Body of pancreas (tissue), 4 donors: Measurements from ENCODE around the gene PFN2. TPM values are rescaled to one million over a fixed set of nuclear protein-coding genes. Genes with fewer than 3 reads are reported as not detected.

ENCODE experiments used
- ATAC-seq: fragments of 150-250 bp; one replicate; pipeline ENCODE4 v1.9.1; 2016
- DNase-seq, 4 donors: peaks; one replicate each; pipeline ENCODE4 v3.0.0-alpha.2; 2019
- H3K27ac ChIP-seq, 4 donors: fragments of 200-600 bp; sonication (generic); 1 replicate in 3 of 4; 2 replicates in 1 of 4; pipeline versions ENCODE4 v1.5.1 to v1.6.1; 2016 to 2019; ENCODE audit warnings: mild to moderate bottlenecking in 1 of 4, mixed read lengths in 1 of 4, moderate library complexity in 1 of 4
- H3K27me3 ChIP-seq, 2 donors: fragments of 200-600 bp; sonication (generic); one replicate each; pipeline ENCODE4 v1.6.0; 2016; ENCODE audit warnings: mild to moderate bottlenecking in 1 of 2
- H3K36me3 ChIP-seq, 2 donors: fragments of 200-600 bp; sonication (generic); replicated peaks in 1 of 2; 2 replicates each; pipeline ENCODE4 v1.5.1; 2016; ENCODE audit warnings: low read depth in 2 of 2; ENCODE audit not compliant: insufficient read depth in 1 of 2
- H3K4me1 ChIP-seq: fragments of 200-600 bp; sonication (generic); one replicate; pipeline ENCODE4 v1.6.0; 2016
- H3K4me3 ChIP-seq, 2 donors: fragments of 200-600 bp; sonication (generic); 1 replicate in 1 of 2; 2 replicates in 1 of 2; pipeline ENCODE4 v1.5.1; 2016 to 2019
- H3K9me3 ChIP-seq, 3 donors: fragments of 200-600 bp; sonication (generic); 1 replicate in 2 of 3; 2 replicates in 1 of 3; pipeline ENCODE4 v1.5.1; 2016
- CTCF ChIP-seq, 7 experiments: fragments of 450-650 bp in 4 of 7; fragments of 200-600 bp in 3 of 7; sonication (generic) in 3 of 7; IDR thresholded peaks; one replicate each; pipeline ENCODE4 v1.5.1; 2016 to 2019; ENCODE audit warnings: antibody characterized with exemption in 7 of 7
- POLR2A ChIP-seq, 3 donors: fragments of 450-650 bp; IDR thresholded peaks; one replicate each; pipeline ENCODE4 v1.6.1; 2016; ENCODE audit warnings: antibody characterized with exemption in 3 of 3, mild to moderate bottlenecking in 2 of 3
- WGBS, 2 donors: methylation state at CpG; one replicate each; pipeline ENCODE4 v1.1.5; 2017; 5-methylcytosine and 5-hydroxymethylcytosine counted together
- intact Hi-C: fragments of 100-400 bp; cut with DNase I; formaldehyde crosslinking; loops from one replicate; pipeline ENCODE4 v1.15.1; 2023
- total RNA-seq, 2 donors: library from RNA; depleted of rRNA; stranded (reverse); fragments of >200 nt; gene quantifications; one replicate each; pipeline ENCODE4 v1.1.0, GENCODE V29; 2016

Gene PFN2
- total RNA-seq, 2 donors from 2014 or later = 17.1 to 39.7 TPM

GRCh38 chr3:149969110-149969939 is 1.4 kb downstream of the PFN2 start:
- Histone ChIP-seq H3K36me3 (peaks cover 0 to 2% of the 10 kb centered on the region in 2 donors), H3K4me1 (peaks cover 28% of the 10 kb centered on the region), H3K27me3 (no peaks in the 10 kb centered on the region), H3K27ac (peak overlapping the region; percentile 1 to 85 (median 79)), H3K9me3 (no peaks in the 10 kb centered on the region), H3K4me3 (peak overlapping the region in 1 of 2 donors; percentile 45)
- TF ChIP-seq CTCF (IDR thresholded peaks at IDR 0.05) (peak in 1 of 7 experiments; percentile 11), POLR2A (IDR thresholded peaks at IDR 0.05) (peak in 1 of 3 donors; percentile 42)
- ATAC-seq = no peak
- intact Hi-C loops = loop anchor here (10.0 kb wide), 1 partner anchor 235 kb away; no protein-coding TSS in a partner anchor
- 19 to 22% methylated on average over 15 of the region's 15 CpGs for WGBS, 2 donors
- DNase-seq = peak; percentile 34 to 55 (median 46)

- no peak overlapping the region for H3K4me3 ChIP-seq
- intact Hi-C loops = loop anchor here (10.0 kb wide), 1 partner anchor 237 kb away; no protein-coding TSS in a partner anchor
These were observed 2.5 kb downstream of the PFN2 start for GRCh38 chr3:149968216-149968615.

GRCh38 chr3:149967086-149967685 is 3.5 kb downstream of the PFN2 start:
- TF ChIP-seq POLR2A (IDR thresholded peaks at IDR 0.05) = no peak
- TF ChIP-seq CTCF (IDR thresholded peaks at IDR 0.05) = peak in 6 of 7 experiments; percentile 49 to 72 (median 68)
- Histone ChIP-seq H3K36me3 (peaks cover 0 to 2% of the 10 kb centered on the region in 2 donors), H3K27me3 (no peaks in the 10 kb centered on the region), H3K4me1 (peaks cover 28% of the 10 kb centered on the region), H3K4me3 (no peak overlapping the region), H3K9me3 (no peaks in the 10 kb centered on the region), H3K27ac (no peak overlapping the region)
- 12 to 15% methylated on average over 9 of the region's 9 CpGs for WGBS, 2 donors
- ATAC-seq (no peak), DNase-seq (no peak)
- intact Hi-C loops = loop anchor here (10.0 kb wide), 1 partner anchor 238 kb away; no protein-coding TSS in a partner anchor

More at GRCh38 chr3:149968216-149968615, 2.5 kb downstream of the PFN2 start:
- H3K4me1 ChIP-seq = peaks cover 28% of the 10 kb centered on the region
- H3K9me3 ChIP-seq = no peaks in the 10 kb centered on the region
- no peak overlapping the region for H3K27ac ChIP-seq
- no peak for ATAC-seq
- 81 to 86% methylated on average over 8 of the region's 8 CpGs for WGBS, 2 donors
- no peak for TF ChIP-seq CTCF (IDR thresholded peaks at IDR 0.05)
- no peak for TF ChIP-seq POLR2A (IDR thresholded peaks at IDR 0.05)
- no peak for DNase-seq
- no peaks in the 10 kb centered on the region for H3K27me3 ChIP-seq
- H3K36me3 ChIP-seq = peaks cover 0 to 2% of the 10 kb centered on the region in 2 donors

- H3K36me3 ChIP-seq = peaks cover 0 to 2% of the 10 kb centered on the region in 2 donors
- peaks cover 21% of the 10 kb centered on the region for H3K4me1 ChIP-seq
- no peaks in the 10 kb centered on the region for H3K27me3 ChIP-seq
- H3K27ac ChIP-seq = no peak overlapping the region
- no peaks in the 10 kb centered on the region for H3K9me3 ChIP-seq
- TF ChIP-seq POLR2A (IDR thresholded peaks at IDR 0.05) (no peak), CTCF (IDR thresholded peaks at IDR 0.05) (no peak)
- ATAC-seq = no peak
- no peak overlapping the region for H3K4me3 ChIP-seq
- no peak for DNase-seq
- intact Hi-C loops = loop anchor here (10.0 kb wide), 1 partner anchor 240 kb away; no protein-coding TSS in a partner anchor
These were observed 5.4 kb downstream of the PFN2 start for GRCh38 chr3:149965278-149965677.
